ENCODE data around the gene HS3ST4.
"Not testable (repeated sequence)": the region's sequence is repeated elsewhere in the genome, so short reads cannot be mapped to it uniquely, and the experiment has no call there.

Gene HS3ST4

DNA sequence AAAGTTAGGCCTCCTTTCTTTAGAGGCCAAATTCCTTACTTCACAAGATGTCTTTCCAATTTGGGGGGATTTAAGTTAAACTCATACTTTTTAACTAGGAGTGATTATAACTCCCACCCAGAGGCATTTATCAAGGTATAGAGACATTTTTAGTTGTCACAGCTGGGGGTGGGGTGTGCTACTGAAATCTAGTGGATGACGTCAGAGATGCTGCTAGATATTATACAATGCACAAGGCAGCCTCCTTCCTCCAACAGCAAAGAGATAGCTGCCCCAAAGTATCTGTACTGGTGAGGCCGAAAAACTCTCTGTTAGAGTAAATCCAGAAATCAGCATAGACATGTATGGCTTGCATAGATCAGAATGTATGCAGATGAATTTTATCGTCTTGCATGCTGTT is 324.0 kb downstream of the HS3ST4 start:
- in situ Hi-C loops (cut with HindIII; ENCODE audit: low sequenced_read_pairs): no loop called here
- TF ChIP-seq, protein P1, sequence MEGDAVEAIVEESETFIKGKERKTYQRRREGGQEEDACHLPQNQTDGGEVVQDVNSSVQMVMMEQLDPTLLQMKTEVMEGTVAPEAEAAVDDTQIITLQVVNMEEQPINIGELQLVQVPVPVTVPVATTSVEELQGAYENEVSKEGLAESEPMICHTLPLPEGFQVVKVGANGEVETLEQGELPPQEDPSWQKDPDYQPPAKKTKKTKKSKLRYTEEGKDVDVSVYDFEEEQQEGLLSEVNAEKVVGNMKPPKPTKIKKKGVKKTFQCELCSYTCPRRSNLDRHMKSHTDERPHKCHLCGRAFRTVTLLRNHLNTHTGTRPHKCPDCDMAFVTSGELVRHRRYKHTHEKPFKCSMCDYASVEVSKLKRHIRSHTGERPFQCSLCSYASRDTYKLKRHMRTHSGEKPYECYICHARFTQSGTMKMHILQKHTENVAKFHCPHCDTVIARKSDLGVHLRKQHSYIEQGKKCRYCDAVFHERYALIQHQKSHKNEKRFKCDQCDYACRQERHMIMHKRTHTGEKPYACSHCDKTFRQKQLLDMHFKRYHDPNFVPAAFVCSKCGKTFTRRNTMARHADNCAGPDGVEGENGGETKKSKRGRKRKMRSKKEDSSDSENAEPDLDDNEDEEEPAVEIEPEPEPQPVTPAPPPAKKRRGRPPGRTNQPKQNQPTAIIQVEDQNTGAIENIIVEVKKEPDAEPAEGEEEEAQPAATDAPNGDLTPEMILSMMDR (IDR thresholded peaks at IDR 0.05; ENCODE audit: low read depth, low read length): no peak
- no peak overlapping the region for H3K4me3 ChIP-seq (ENCODE audit: low read depth, low read length)
- DNase-seq (ENCODE audit: low read depth, low spot score): no peak

DNA sequence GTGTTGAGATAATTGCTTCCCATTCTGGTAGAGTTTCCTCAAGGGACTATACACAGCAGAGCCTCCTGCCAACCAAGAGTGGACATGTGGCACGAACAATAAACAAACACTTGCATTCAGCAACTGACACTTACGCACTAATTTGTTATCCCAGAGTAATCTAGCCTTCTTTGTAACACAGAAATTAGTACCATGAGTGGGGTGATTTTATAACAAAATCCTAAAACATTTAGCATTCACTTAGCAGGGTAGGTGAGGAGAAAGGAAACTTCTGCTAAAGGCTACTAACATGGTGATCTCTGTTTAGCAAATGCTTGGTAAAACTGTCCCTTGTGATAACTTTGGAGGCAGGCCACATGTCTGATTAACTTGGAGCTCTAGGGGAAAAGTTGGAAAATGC is 325.2 kb downstream of the HS3ST4 start:
- in situ Hi-C loops (cut with HindIII; ENCODE audit: low sequenced_read_pairs): no loop called here
- no peak for DNase-seq (ENCODE audit: low read depth, low spot score)
- TF ChIP-seq, protein P1 (IDR thresholded peaks at IDR 0.05; ENCODE audit: low read depth, low read length): no peak
- H3K4me3 ChIP-seq (ENCODE audit: low read depth, low read length): no peak overlapping the region

DNA sequence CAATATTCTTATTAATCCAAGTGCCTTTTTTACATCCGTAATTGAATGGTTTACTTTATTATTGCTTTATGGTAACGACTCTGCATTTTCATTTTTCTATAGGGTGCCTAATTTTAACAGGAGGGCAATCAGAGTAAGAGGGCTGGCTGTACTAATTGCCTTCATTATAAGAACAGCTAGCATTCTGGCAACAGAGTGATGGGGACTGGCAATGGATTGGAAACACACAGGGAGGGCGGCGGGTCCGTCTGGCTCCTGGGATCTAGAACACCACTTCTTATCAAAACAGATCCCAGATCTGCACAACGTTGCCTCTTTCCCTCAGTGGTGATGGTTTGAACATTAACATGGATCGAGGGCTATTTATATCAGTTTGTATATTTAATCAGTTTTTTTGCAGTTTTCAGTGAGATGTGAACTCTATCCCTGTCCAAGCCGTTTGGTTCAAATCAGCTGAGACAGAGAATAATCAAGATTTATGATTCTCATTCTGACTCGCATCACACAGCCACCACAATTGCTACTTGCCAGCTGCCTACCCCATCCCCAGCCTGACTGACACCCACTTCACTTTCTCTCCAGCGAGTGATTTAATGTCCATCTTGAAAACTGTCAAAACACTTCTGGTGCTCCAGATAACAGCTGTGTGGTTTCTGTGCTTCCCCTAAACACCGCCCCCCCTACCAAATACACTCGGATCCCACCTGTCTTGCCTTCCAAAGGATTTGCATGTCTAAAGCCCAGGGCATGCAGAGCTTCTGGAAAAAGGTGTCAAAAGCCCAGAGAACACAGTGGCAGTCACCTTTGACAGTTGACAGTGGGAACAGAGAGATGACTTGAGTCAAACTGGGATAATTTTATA is 327.9 kb downstream of the HS3ST4 start:
- H3K4me3 ChIP-seq (ENCODE audit: low read depth, low read length): no peak overlapping the region
- TF ChIP-seq, protein P1 (IDR thresholded peaks at IDR 0.05; ENCODE audit: low read depth, low read length): no peak
- in situ Hi-C loops (cut with HindIII; ENCODE audit: low sequenced_read_pairs): no loop called here
- DNase-seq (ENCODE audit: low read depth, low spot score): no peak

DNA sequence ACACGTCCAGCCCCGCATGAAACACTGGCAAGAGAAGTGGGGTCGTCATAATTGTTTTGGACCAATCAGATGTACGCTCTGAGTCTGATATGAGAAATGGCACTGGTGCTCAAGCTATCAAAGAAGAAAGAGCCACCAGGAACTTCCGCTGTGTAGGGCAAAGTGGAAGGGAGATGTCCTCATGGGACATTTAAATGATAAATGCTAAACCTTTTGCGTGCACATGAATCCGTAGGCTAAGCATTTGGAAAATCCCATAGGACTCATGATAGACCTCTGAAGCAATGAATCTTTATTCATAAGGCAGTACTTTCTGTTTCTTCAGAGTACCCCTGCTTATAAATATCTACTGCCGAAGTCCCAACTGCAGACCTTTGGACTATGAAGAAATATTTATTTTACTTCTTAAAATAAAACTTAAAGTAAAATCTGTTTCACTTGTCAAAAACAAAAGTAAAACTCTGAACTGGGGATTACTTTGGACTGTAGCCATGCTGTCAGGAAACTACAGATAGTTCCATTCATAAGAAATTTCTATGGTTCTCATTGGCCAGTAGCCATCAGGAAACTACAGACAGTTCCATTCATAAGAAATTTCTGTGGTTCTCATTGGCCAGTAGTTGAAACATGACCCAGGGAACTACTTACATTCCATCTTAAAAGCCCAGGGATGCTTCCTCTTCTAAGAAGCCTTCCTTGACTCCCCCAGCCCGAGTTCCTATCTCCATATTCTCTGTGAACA is 335.1 kb downstream of the HS3ST4 start:
- in situ Hi-C loops (cut with HindIII; ENCODE audit: low sequenced_read_pairs): no loop called here
- no peak overlapping the region for H3K4me3 ChIP-seq (ENCODE audit: low read depth, low read length)
- TF ChIP-seq, protein P1 (IDR thresholded peaks at IDR 0.05; ENCODE audit: low read depth, low read length): no peak
- no peak for DNase-seq (ENCODE audit: low read depth, low spot score)

DNA sequence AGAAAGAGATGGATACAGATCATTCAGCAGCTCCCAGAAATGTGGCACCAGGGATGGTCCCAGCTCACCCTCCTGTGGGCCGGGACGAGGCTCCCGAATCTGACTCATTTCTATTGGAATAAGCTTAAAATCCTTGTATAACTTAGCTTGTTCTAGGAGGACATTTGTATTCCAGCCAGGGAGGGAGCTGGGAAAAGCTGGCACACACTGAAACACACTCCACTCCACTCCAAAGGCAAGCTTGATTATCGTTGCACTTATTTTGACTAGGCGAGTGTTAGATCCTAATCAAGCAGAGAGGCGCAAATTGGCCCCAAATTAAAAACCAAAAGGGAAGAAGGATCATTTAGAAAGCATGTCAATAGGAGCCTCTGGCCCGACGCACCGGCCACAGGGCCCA is 339.5 kb downstream of the HS3ST4 start:
- no peak overlapping the region for H3K4me3 ChIP-seq (ENCODE audit: low read depth, low read length)
- TF ChIP-seq, protein P1 (IDR thresholded peaks at IDR 0.05; ENCODE audit: low read depth, low read length): no peak
- in situ Hi-C loops (cut with HindIII; ENCODE audit: low sequenced_read_pairs): no loop called here
- DNase-seq (ENCODE audit: low read depth, low spot score): no peak

DNA sequence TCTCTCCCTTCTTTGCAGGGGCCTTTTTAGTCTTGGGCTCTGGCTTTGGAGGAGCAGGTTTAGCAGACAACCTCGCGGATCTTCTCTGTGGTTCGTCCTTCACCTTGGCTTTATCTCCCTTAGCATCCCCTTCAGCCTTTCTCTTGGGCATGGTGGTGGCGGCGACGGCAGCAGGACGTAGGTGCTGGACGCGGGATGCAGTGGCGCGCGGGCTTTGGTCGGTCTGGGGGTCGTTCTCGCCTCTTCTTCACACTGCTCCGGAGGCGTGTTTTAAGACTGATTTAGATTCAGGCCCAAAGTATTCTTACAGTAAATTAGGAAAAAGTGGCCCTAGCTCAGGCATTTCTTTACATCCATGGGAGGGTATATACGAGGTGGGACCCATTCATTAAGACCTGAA is 340.9 kb downstream of the HS3ST4 start:
- H3K4me3 ChIP-seq (ENCODE audit: low read depth, low read length); DNase-seq (ENCODE audit: low read depth, low spot score); in situ Hi-C loops (cut with HindIII; ENCODE audit: low sequenced_read_pairs): not testable (repeated sequence)

All from astrocyte of the spinal cord (primary cell).